SK-N-SH (cell line): Measurements from ENCODE around the gene NPR1. TPM values are rescaled to one million over a fixed set of nuclear protein-coding genes. Genes with fewer than 3 reads are reported as not detected.

ENCODE experiments used
- CTCF ChIA-PET: fragments of 300-600, 350-600 bp; formaldehyde crosslinking; extraction: SDS; loops from one replicate; lab custom pipeline; 2021; lab: Yijun Ruan, JAX
- POLR2A ChIA-PET: fragments of 350-600 bp; sonication (Branson Sonifier 250); formaldehyde crosslinking; extraction: SDS; loops from one replicate; lab custom pipeline; 2020; ENCODE audit warnings: antibody characterized with exemption, inconsistent platforms; lab: Yijun Ruan, JAX
- DNase-seq: peaks from one replicate; pipeline ENCODE4 v3.0.0; 2012
- H2AFZ ChIP-seq: fragments of 200-600 bp; sonication (generic); 2 replicates; pipeline ENCODE4 v1.8.1; 2016; ENCODE audit warnings: antibody characterized with exemption, mild to moderate bottlenecking, low read depth
- H3F3A ChIP-seq: fragments of 200-600 bp; sonication (generic); replicated peaks from 2 replicates; pipeline ENCODE3; 2016; ENCODE audit warnings: antibody characterized with exemption, mild to moderate bottlenecking; ENCODE audit not compliant: insufficient read depth
- H3K27ac ChIP-seq, 2 experiments: fragments of 200-500 bp in 1 of 2; fragments of 200-600 bp in 1 of 2; sonication (Bioruptor generic) in 1 of 2; sonication (generic), shearing (Covaris generic) in 1 of 2; 2 replicates each; pipeline versions ENCODE4 v1.5.1 to v1.6.1; 2014 to 2016; ENCODE audit warnings: low read depth in 2 of 2, inconsistent platforms in 1 of 2, low read length in 1 of 2, mild to moderate bottlenecking in 1 of 2, mixed read lengths in 1 of 2
- H3K27me3 ChIP-seq: fragments of 200-600 bp; sonication (generic), shearing (Covaris generic); 2 replicates; pipeline ENCODE4 v1.6.1; 2016; ENCODE audit warnings: mixed run types; ENCODE audit not compliant: insufficient read depth
- H3K36me3 ChIP-seq, 2 experiments: fragments of 200-500 bp in 1 of 2; fragments of 200-600 bp in 1 of 2; sonication (Bioruptor generic) in 1 of 2; sonication (generic) in 1 of 2; replicated peaks in 1 of 2; 2 replicates each; pipeline versions ENCODE3 to v1.5.1; 2014 to 2016; ENCODE audit warnings: low read length in 1 of 2, mild to moderate bottlenecking in 1 of 2; ENCODE audit not compliant: insufficient read depth in 2 of 2, control insufficient read depth in 1 of 2
- H3K4me1 ChIP-seq, 2 experiments: fragments of 200-500 bp in 1 of 2; fragments of 200-600 bp in 1 of 2; sonication (Bioruptor generic) in 1 of 2; sonication (generic), shearing (Covaris generic) in 1 of 2; 2 replicates each; pipeline versions ENCODE4 v1.5.1 to v1.6.1; 2014 to 2016; ENCODE audit warnings: low read depth in 1 of 2, low read length in 1 of 2, mixed run types in 1 of 2; ENCODE audit not compliant: insufficient read depth in 2 of 2, control insufficient read depth in 1 of 2
- H3K4me2 ChIP-seq: fragments of 200-600 bp; sonication (generic), shearing (Covaris generic); 2 replicates; pipeline ENCODE4 v1.6.1; 2017; ENCODE audit warnings: mixed run types
- H3K4me3 ChIP-seq, 2 experiments: fragments of 200-500 bp in 1 of 2; fragments of 200-600 bp in 1 of 2; sonication (Bioruptor generic) in 1 of 2; sonication (generic), shearing (Covaris generic) in 1 of 2; 2 replicates each; pipeline versions ENCODE4 v1.5.1 to v1.8.1; 2014 to 2016; ENCODE audit warnings: low read depth in 2 of 2, inconsistent platforms in 1 of 2, low read length in 1 of 2, mild to moderate bottlenecking in 1 of 2, mixed read lengths in 1 of 2, moderate library complexity in 1 of 2
- H3K79me2 ChIP-seq: fragments of 200-600 bp; sonication (generic); 2 replicates; pipeline ENCODE4 v1.8.1; 2017; ENCODE audit warnings: mild to moderate bottlenecking; ENCODE audit not compliant: insufficient read depth
- H3K9ac ChIP-seq: fragments of 200-600 bp; sonication (generic); 2 replicates; pipeline ENCODE4 v1.6.1; 2017; ENCODE audit warnings: mixed run types
- H3K9me2 ChIP-seq: fragments of 200-600 bp; sonication (generic); 2 replicates; pipeline ENCODE4 v1.6.1; 2017; ENCODE audit warnings: mixed run types
- H3K9me3 ChIP-seq: fragments of 200-600 bp; sonication (generic); 2 replicates; pipeline ENCODE4 v1.6.1; 2017; ENCODE audit warnings: mixed run types, mild to moderate bottlenecking, moderate library complexity
- H4K20me1 ChIP-seq: fragments of 200-600 bp; sonication (generic); 2 replicates; pipeline ENCODE4 v1.6.1; 2017; ENCODE audit warnings: mild to moderate bottlenecking, mixed run types; ENCODE audit not compliant: insufficient read depth
- GATA2 ChIP-seq: sonication (generic); formaldehyde crosslinking; IDR thresholded peaks from 2 replicates; pipeline ENCODE4 v1.5.0; 2020; ENCODE audit warnings: mild to moderate bottlenecking, missing genetic modification reagents
- JUND ChIP-seq: IDR thresholded peaks from 2 replicates; pipeline ENCODE4 v1.4.0; 2012
- MEF2A ChIP-seq: IDR thresholded peaks from 2 replicates; pipeline ENCODE4 v1.4.0; 2012; ENCODE audit warnings: low read depth, borderline replicate concordance
- NFIC ChIP-seq: IDR thresholded peaks from 2 replicates; pipeline ENCODE4 v1.4.0; 2012; ENCODE audit warnings: borderline replicate concordance
- NRF1 ChIP-seq: IDR thresholded peaks from 2 replicates; pipeline ENCODE4 v1.6.1; 2012; ENCODE audit warnings: low read depth, mild to moderate bottlenecking, low read length
- PBX3 ChIP-seq: IDR thresholded peaks from 2 replicates; pipeline ENCODE4; 2012
- POLR2AphosphoS5 ChIP-seq: IDR thresholded peaks from 2 replicates; pipeline ENCODE4 v1.6.1; 2012; ENCODE audit warnings: low read depth, low read length
- REST ChIP-seq: IDR thresholded peaks from 2 replicates; pipeline ENCODE4 v1.6.1; 2012; ENCODE audit warnings: mild to moderate bottlenecking, low read depth, low read length, moderate library complexity
- RFX5 ChIP-seq: IDR thresholded peaks from 2 replicates; pipeline ENCODE4 v1.6.1; 2012; ENCODE audit warnings: mild to moderate bottlenecking, improper control_type of control experiment, low read length
- TCF12 ChIP-seq: IDR thresholded peaks from 2 replicates; pipeline ENCODE4 v1.4.0; 2012
- ZBTB33 ChIP-seq: IDR thresholded peaks from 2 replicates; pipeline ENCODE4 v1.4.0; 2012; ENCODE audit warnings: low read depth, borderline replicate concordance
- WGBS: methylation state at CpG from one replicate; pipeline ENCODE4 v1.1.6; 2017; ENCODE audit warnings: low lambda C conversion rate; 5-methylcytosine and 5-hydroxymethylcytosine counted together
- polyA plus RNA-seq, 3 experiments: library from polyadenylated mRNA; depleted of rRNA; stranded (reverse); fragments of >200 nt; gene quantifications; 2 replicates each; pipeline ENCODE4 v1.2.3, GENCODE V29; 2012

The NPR1 gene
- polyA plus RNA-seq, 1 of the 3 experiments (the other 2 are of a cell fraction) = 0.12 TPM

GRCh38 chr1:153673511-153673910 is 5.0 kb upstream of the NPR1 start:
- no peak for TF ChIP-seq ZBTB33
- TF ChIP-seq PBX3 = no peak
- TF ChIP-seq NFIC = no peak
- TF ChIP-seq REST = no peak
- no peak for TF ChIP-seq TCF12
- TF ChIP-seq NRF1 = no peak
- TF ChIP-seq GATA2 (CRISPR knock-in tag) = no peak
- TF ChIP-seq POLR2AphosphoS5 = no peak
- no peak for TF ChIP-seq RFX5
- no peak for TF ChIP-seq MEF2A
- no peak for TF ChIP-seq JUND
- H3K4me3 ChIP-seq = no peak overlapping the region
- POLR2A ChIA-PET = no interaction called here
- H3K27me3 ChIP-seq = peaks cover 8% of the 10 kb centered on the region
- H3K9me3 ChIP-seq = no peaks in the 10 kb centered on the region
- no peak overlapping the region for H3K27ac ChIP-seq
- H2AFZ ChIP-seq = no peak overlapping the region
- peaks cover 23% of the 10 kb centered on the region for H3K79me2 ChIP-seq
- DNase-seq = no peak
- CTCF ChIA-PET = interaction anchor here (1.6 kb wide), 1 partner anchor 75 kb away, joined by 4 read pairs; no protein-coding TSS in a partner anchor
- 98% methylated on average over 2 of the region's 2 CpGs for WGBS
- peaks cover 7 to 12% of the 10 kb centered on the region in 2 experiments; a peak in 2 of 4 replicates for H3K4me1 ChIP-seq
- H3K36me3 ChIP-seq = peaks cover 1 to 12% of the 10 kb centered on the region in 2 experiments
- H3K9me2 ChIP-seq = no peaks in the 10 kb centered on the region
- no peak overlapping the region for H3K4me2 ChIP-seq
- H3F3A ChIP-seq = peaks cover 26% of the 10 kb centered on the region
- H4K20me1 ChIP-seq = no peaks in the 10 kb centered on the region
- H3K9ac ChIP-seq = no peak overlapping the region
